Measurements from ENCODE around the gene CBLL1. TPM values are rescaled to one million over a fixed set of nuclear protein-coding genes. Genes with fewer than 3 reads are reported as not detected.

The CBLL1 gene, protein sequence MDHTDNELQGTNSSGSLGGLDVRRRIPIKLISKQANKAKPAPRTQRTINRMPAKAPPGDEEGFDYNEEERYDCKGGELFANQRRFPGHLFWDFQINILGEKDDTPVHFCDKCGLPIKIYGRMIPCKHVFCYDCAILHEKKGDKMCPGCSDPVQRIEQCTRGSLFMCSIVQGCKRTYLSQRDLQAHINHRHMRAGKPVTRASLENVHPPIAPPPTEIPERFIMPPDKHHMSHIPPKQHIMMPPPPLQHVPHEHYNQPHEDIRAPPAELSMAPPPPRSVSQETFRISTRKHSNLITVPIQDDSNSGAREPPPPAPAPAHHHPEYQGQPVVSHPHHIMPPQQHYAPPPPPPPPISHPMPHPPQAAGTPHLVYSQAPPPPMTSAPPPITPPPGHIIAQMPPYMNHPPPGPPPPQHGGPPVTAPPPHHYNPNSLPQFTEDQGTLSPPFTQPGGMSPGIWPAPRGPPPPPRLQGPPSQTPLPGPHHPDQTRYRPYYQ
- total RNA-seq: 24.5 TPM

DNA sequence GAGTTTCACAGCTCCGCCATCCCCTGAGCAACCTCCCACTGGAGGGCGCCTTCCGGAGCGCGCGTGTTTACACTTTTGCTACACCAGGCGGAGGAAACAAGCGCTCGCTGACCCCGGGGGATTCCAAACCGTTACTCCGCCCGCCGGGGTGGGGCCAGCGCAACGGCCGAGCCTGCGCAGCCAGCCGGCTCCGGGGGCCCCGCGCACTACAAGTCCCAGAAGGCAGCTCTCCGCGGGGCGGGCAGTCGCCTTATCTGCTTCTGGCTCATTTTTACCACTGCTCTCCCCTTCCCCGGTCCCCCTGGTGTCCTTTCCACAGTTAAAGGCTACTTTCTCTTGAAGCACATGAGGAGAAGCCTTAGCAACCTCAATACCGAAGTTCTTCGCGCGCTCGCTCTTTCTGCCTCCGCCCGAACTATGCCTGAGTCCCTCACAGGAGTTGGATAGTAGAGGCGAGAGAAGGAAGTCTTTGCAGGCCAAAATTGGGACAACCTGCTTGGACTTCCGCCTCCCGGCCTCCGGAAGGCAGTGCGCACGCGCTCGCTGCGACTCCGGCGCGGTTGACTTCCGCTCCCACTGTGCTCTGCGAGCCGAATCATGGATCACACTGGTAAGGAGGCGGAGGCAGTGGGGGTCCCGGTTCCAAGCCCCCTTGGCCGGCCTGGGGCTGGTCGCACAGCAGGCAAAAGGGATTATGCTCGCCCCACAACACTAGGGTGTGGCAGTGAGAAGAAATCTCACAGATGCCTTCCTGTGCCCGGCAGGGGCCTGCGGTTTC lies at the start of gene CBLL1:
Gene CBLL1, plus strand, starts transcription at position 576 of the 778 bp plus-strand sequence. Its CDS starts 22 bp downstream, at position 598.
- DNase-seq: peak; percentile 96

DNA sequence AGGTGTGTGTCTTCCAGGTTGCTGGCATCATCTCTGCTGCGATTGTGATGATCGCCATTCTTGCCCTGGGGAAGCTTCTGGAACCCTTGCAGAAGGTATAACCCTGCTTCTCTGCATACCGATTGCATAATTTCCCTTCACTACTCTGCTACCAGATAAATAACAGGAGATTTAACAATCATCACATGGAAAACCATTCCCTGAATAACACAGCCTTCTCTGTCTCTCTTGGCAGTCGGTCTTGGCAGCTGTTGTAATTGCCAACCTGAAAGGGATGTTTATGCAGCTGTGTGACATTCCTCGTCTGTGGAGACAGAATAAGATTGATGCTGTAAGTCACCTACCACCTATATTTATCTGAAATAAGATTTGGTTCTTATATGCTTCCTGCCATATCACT lies 49.6 kb upstream of the CBLL1 start:
- no peak for DNase-seq

DNA sequence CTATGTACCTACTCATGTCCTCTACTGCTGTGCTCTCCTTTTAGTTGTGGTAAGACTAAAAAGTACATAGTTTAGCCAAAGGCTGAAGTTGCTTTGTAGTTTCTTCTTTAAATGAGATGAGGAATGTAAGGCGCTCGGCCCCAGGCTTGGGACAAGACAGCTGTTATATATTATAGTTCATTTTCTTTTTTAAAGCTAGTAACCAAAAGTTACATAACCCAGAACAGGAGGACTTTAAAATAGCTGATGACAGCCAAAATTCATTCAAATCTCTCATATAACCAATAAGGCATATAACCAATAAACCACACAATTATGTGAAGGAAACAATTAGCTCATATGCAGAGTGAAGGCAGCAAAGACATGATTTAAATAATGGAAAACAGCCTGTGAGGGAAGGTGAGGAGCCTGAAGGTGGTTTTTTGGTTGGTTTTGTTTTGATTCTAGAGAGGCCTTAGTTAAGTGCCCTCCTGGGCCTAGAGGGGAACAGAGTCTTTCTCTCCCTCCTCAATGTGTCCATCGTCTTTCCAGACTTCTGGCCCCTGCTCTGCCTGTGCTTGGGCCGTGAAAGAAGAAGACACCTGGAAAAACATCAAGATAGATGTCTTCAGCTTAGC lies 47.5 kb upstream of the CBLL1 start:
- DNase-seq: no peak

DNA sequence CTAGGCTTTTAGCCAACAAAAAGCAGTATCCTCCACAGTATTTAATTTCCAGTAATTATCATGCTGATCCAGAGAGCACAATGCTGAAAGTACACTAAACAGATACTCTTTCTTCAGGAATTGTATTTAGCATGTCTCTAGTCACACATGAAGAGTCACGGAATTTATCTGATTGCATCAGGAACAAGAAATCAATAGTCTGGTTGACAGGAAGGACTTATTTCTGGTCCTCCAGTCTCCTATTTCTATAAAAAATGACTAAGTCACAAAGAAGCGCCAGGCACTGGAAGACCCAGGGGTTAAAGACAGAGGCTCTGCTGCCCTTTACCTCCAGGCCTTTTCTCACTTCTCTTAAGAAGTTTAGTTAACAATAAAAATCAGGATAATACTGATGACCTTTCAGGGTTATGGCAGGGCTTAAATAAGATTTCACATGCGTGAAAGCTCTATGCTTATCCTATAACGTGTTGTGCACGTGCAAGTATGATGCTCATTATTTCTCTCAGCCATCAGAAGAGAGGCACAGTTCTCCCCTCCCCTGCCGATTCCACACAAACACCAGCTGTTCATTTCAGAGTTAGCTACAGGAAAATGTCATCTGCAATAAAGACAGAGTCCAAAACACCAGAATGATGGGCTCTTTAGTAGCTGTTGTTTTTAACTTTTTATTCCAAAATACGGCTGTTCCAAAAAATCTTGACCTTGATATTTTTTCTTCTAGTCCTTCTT lies 46.5 kb upstream of the CBLL1 start:
- no peak for DNase-seq

DNA sequence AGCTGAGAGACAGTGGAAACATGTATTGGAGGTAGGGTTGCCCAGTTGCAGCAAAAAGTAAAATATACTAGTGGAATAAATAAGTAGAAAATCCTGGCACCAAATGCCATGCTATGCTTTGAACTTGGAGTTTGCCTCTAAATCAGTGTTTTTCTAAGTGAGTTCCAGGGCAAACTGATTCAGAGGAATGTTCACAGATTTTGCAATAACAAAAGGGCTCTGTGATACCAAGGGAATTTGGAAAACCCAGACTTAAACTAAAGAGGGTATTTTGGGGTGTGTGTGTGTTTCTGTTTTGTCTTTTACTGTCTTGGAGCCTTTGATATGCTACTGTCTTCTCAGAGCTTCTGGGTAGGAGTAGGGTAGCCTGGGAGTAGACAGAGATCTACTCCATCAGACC lies 43.4 kb upstream of the CBLL1 start:
- DNase-seq: no peak

DNA sequence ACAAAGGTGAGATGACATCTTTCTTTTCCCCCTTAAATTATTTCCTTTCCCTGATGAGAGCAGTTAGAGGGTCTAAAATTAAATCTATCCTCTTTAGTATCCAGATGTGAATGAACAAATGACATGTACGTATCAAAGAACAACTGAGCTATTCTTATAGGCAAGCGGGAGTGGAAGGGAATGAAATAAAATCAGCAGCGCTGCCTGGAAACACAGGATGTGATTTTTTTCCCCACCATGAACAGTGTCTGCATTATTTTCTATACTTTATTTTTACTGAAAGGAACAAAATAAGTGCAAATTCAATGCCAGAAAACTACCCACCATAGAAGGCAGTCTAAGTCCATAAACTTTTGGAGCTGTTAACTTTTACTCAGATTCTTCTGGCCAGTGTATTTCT lies 42.8 kb upstream of the CBLL1 start:
- DNase-seq: no peak

DNA sequence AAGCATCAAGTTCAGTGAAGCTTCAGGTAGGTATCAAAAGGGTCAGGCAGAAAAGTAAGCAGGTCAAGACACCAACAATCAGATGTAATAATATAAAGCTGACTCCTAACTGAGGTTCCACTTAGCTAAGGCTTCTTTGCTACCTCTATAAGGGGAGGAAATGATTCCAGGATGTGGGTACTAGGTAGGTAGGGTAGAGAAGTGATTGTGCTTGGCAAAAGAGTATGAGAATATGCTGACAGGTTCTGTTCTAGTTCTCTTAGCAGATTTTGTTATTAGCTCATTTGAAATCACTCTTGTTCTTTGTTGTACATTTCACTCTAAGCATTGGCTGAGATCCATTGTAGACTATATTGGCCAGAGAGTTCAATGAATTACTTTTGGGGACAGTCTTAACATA lies 40.7 kb upstream of the CBLL1 start:
- DNase-seq: no peak

DNA sequence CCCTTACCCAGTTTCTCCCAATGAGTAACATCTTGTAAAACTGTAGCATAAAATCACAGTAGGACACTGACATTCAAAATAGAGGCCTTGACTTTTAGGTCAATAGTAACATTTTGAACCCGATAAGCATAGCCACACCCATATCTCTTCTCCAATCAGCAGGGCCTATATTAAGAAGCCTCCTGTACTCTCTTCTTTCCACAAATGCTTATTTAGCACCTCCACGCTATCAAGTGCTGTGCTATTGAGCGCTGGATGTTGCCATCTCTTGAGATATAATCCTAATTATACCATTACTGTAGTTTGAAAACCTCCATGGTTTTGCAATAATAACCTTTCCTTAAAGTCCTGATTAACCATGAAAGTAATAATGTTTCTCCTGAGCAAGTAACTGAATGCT lies 40.1 kb upstream of the CBLL1 start:
- DNase-seq: no peak

DNA sequence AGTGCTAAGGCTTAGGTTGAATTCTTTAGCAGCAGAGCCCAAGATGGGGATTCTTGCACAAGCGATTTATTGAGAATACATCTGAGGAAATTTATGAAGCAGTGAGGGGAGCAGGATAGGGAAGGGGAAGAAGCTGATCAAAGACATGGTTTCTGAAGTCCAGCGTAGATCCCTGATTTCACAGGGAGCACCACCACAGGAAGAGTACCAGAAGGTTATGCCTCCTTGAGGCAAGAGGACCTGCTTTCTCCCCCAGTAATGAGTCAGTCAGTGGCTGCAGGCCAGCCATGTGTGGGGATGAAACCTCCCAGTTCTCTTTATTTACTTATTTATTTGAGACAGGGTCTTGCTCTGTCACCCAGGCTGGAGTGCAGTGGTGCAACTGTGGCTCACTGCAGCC lies 35.0 kb upstream of the CBLL1 start:
- no peak for DNase-seq

DNA sequence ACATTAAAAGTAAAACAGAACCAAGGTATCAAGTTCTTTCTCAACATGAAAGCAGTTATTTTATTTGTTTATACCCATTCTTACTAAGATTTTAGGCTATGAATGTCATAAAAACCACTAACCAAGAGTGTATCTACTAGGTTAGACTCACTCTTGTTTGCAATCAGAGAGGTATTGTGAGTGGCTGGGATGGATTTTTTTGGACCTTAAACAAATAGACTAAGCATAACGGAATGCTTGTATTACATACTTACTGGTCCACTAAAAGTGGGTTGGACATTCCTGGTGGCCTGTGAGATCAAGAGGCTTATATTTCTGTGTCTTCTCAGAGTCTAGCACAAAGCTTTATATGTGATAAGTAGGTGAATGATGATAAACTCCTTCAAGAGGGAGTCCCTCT lies 32.6 kb upstream of the CBLL1 start:
- no peak for DNase-seq

DNA sequence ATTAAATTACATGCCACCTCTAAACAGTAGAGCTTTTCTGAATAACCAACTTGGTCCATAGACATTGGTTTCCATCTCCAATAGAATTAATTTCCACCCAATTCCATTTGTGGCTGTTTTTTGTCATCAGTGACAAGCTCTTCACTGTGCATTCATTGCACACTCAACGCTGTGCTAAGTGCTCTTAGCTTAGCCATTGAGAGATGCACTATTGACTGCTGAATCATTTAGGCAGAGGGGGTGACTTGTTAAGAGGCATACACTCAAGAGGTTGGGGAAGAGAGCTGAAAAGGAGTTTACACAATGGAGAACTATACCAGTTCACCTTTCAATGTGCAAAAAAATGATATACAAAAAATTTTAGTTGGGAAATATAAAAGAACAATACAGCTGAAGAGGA lies 31.9 kb upstream of the CBLL1 start:
- DNase-seq: no peak

DNA sequence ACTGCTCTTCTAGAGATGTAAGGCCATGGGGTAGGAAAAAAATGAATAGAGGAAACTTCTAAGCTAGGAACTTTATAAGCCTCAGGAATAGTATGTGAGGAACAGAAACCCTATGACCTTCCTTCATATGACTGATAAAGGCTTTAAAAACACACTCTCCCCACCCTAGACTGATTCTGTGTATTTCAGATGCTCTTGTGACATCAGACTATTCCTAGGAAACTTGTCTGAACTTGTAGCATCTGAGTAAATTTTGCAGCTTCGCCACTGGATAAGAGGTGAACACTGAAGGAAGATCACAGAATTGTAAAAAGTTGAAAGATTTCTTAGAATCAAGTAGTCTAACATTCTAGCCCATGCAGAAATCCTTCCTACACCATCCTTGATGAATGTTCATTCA lies 31.0 kb upstream of the CBLL1 start:
- no peak for DNase-seq

DNA sequence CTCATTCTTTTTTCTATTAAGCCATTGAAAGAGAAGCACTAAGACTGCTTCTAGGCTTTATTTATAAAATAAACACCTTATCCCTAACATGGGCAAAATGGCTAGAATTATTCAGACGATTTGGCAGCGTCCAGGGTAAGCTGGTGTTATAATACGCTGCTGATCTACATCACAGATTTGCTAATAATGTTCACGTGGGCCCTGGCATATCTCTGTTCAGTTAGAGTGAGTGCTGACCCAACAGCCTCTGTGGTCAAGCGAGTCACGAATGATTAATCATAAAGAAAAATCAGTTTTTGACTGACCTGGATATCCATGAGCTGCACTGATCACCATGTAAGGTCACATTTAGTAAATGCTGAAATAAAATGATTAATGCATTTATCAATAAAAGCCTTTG lies 28.4 kb upstream of the CBLL1 start:
- DNase-seq: no peak

DNA sequence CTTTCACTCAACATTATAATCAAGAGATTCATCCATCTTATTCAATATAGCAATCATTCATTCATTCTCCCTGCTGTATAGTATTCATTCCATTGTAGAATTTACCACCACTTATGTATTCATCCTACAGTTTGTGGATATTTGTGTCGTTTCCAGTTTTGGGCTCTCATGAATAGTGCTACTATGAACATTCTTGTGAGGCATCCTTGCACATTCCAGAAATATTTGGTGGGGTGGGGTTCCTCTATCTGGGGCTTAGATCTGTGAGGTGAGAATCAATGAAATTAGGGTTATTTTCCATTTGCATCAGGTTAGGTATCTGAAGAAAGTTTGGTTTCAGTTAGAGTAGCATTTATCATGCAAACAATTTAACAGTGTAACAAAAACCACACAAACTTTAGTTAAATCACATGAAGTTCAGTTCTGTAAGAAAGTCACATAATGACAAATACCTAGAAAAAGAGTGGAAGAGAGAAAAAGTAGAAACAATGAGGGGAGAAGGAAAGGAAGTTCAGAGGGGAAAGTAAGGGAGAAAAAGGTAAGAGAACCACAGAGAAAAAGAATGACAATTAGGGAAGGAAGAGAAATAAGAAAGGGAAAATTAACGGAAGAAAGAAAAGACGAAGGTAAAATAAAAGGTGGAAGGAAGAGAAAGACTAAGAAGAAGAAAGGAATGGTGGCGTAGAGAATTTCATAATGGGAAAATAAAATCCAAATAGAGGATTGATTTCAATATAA lies 25.3 kb upstream of the CBLL1 start:
- DNase-seq: no peak

DNA sequence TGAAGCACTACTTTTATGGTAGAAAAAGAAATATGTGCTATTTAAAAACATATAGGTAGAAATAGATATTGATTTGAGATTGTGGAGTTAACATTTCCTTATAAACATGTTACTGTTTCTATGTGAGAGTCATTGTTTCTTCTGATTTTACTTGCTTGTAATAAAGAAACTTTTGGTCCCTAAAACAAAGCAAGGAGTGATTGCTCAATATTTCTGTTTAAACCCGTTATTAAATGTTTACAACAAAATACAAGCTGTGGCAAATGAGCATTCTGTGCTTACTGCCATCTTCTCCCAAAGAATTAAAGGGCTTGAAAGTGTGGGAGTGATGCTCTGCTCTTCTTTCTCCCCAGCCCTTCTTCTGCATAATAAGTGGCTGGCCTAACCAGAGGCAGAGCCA lies 22.7 kb upstream of the CBLL1 start:
- DNase-seq: no peak

DNA sequence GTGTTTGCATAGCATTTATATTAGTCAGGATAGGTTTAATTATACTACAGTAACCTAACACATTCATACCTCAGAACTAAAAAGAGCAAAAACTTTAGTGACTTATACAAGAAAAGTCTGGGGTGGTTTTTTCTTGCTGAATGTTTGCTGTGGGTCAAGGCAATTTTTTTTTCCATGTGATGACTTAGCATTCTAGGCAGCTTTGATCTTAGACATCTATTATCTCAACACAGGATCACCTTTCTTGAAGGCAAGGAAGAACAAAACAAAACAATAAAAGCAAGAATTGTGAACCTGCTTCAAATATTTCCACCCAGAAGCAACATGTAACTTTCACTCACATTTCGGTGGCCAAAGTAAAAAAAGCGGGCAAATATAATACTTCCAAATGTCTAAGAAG lies 20.7 kb upstream of the CBLL1 start:
- DNase-seq: no peak

DNA sequence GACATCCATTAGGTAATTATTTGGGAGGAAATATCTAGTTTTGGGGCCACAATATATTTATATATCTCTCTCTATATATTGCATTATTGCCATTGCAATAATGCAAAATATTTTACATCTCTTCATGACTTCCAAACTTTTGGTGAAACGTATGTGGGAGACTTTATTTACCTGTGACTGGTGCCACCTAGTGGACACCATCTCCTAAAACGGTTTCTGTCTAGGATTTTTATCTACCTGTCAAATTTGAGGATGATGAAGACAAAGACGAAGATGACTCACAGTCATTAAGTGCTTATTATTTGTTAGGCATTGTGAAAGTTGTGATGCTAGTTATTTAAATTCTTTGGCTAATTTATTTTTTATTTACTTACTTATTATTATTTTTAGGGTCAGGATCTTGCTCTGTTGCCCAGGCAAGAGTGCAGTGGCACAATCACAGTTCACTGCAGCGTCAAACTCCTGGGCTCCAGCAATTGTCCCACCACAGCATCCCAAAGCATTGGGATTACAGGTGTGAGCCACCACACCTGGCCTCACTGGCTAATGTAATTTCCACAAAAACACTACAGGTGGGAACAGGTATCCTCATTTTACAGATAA lies 18.7 kb upstream of the CBLL1 start:
- peak; percentile 3 for DNase-seq

DNA sequence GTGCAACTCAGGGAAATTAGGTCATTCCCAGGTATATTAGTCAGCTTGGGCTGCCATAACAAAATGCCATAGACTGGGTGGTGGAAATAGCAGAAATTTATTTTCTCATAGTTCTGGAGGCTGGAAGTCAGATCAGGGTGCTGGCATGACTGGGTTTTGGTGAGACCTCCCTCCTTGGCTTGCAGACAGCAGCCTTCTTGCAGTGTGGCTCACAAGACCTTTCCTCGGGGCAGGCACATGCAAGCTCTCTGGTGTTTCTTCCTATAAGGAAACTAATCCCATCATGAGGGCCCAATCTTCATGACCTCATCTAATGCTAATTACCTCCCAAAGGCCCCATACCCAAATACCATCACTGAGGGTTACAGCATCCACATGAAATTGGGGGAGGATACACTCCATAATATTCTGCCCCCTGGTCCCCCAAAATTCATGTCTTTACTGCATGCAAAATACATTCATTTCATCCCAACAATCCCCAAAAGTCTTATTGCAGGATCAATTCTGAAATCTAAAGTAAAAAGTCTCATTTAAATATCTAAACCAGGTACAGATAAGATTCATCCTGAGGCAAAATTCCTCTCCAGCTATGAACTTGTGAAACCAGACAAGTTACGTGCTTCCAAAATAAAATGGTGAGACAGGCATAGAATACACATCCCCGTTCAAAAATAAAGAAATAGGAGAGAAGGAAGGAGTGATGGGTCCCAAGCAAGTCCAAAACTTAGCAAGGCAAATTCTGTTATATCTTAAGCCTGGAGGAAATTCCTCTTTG lies 17.4 kb upstream of the CBLL1 start:
- no peak for DNase-seq

DNA sequence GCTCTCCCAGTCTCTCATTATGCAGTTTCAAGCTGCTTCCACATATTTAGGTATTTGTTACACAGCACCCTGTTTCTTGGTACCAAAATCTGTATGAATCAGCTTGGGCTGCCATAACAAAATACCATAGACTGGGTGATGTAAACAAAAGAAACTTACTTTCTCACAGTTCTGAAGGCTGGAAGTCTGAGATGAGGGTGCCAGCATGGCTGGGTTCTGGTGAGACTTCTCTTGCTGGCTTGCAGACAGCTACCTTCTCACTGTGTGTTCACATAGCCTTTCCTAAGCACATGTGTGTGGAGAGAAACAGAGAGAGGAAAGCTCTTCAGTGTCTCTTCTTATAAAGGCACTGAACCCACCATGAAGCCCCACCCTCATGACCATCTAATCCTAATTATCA lies 15.7 kb upstream of the CBLL1 start:
- no peak for DNase-seq

Measured in occipital lobe (tissue), 2 donors.